Mononuclear cell (primary cell): ENCODE data around the gene RAB28. TPM values are rescaled to one million over a fixed set of nuclear protein-coding genes. Genes with fewer than 3 reads are reported as not detected.
"Not testable (repeated sequence)": the region's sequence is repeated elsewhere in the genome, so short reads cannot be mapped to it uniquely, and the experiment has no call there.

Experiments
- H3K27me3 ChIP-seq: 2 replicates; pipeline ENCODE4 v1.6.0; 2011; ENCODE audit warnings: low read length, control low read depth; ENCODE audit not compliant: insufficient read depth
- H3K4me1 ChIP-seq: 2 replicates; pipeline ENCODE4 v1.5.1; 2011; ENCODE audit warnings: mild to moderate bottlenecking, low read length, control low read depth; ENCODE audit not compliant: insufficient read depth
- H3K4me3 ChIP-seq: 2 replicates; pipeline ENCODE4 v1.5.1; 2011; ENCODE audit warnings: mild to moderate bottlenecking, low read length, moderate library complexity
- H3K9me3 ChIP-seq: 2 replicates; pipeline ENCODE4 v1.5.1; 2011; ENCODE audit warnings: low read depth, mild to moderate bottlenecking, control low read depth, low read length
- total RNA-seq: library from RNA; depleted of rRNA; stranded (reverse); fragments of >200 nt; gene quantifications from one replicate; pipeline ENCODE4 v1.2.3, GENCODE V29; 2012

The RAB28 gene
- total RNA-seq, 1 donor, result 5.6 TPM

DNA sequence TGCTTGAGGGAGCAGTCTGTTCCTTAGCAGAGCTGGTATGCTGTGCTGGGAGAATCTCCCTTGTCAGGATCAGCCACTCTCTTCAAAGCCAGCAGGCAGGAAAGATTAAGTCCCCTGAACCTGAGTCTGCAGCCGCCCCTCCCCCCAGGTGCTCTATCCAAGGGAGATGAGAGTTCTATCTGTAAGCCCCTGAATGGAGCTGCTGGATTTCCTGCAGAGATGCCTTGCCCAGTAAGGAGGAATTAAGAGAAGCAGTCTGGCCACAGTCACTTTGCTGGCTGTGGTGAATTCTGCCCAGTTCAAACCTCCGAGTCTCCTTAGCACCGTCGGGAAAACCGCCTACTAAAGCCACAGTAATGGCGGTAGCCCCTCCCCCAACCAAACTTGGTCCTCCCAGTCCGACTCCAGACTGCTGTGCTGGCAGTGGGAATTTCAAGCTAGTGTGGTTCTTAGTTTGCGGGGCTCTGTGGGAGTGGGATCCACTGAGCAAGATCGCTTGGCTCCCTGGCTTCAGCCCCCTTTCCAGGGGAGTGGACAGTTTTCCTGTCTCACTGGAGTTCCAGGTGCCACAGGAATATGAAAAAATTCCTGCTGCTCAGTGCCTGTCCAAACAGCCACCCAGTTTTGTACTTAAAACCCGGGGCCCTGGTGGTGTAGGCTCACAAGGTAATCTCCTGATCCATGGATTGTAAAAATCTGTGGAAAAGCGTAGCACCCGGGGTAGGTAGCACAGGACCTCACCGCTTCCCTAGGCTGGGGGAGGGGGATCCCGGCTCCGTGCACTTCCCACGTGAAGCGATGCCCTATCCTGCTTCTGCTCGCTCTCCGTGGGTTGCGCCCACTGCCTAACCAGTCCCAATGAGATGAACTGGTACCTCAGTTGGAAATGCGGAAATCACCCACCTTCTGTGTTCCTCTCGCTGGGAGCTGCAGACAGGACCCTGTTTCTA lies 38.0 kb downstream of the RAB28 start:
- H3K4me1 ChIP-seq, result no peaks in the 10 kb centered on the region
- peaks cover 6% of the 10 kb centered on the region for H3K9me3 ChIP-seq
- no peak overlapping the region for H3K4me3 ChIP-seq
- H3K27me3 ChIP-seq, result no peaks in the 10 kb centered on the region

DNA sequence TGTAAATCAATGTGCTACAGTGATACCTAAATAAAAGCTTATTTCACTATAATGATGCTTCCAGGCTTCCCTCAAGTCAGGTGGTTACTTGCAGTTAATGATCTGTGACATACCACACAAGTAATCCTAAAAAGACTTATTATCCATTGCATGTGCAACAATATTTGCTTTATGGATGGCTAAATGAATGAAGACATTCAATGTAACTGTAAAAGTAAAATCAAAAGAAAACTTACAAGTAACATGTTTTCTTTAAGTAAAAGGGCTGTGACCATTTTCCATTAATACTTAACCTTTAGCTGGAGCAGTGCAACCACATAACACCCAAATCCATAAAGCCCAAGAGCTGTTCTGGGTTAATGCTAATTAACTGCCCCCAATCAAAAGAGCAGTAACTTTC lies 42.6 kb downstream of the RAB28 start:
- Histone ChIP-seq H3K9me3 (peaks cover 19% of the 10 kb centered on the region), H3K27me3 (no peaks in the 10 kb centered on the region), H3K4me1 (no peaks in the 10 kb centered on the region), H3K4me3 (no peak overlapping the region)

DNA sequence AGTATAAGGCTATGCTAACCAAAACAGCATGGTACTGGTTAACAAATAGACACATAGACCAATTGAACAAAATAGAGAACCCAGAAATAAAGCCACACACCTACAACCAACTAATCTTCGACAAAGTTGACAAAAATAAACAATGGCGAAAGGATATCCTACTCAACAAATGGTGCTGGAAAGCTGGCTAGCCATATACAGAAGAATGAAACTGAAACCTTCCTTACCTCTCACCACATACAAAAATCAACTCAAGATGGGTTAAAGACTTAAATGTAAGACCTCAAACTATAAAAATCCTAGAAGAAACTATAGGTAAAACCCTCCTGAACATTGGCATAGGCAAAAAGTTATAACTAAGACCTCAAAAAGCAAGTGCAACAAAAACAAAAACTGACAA lies 47.2 kb downstream of the RAB28 start:
- no peaks in the 10 kb centered on the region for H3K4me1 ChIP-seq
- H3K27me3 ChIP-seq, result no peaks in the 10 kb centered on the region
- no peak overlapping the region for H3K4me3 ChIP-seq
- H3K9me3 ChIP-seq, result peaks cover 27% of the 10 kb centered on the region

DNA sequence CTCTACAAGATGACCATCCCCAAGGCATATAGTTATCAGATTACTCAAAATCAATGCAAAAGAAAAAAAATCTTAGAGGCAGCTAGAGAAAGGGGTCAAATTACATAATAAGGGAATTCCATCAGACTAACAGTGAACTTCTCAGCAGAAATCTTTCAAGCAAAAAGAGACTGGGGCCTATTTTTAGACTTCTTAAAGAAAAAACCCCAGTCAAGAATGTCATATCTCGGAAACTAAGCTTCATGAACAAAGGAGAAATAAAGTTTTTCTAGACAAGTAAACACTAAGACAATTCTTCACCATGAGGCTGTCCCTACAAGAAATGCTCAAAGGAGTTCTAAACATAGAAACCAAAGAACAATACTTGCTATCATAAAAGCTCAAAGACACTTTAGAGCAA lies 51.7 kb downstream of the RAB28 start:
- Histone ChIP-seq H3K4me3 (no peak overlapping the region), H3K9me3 (peaks cover 17% of the 10 kb centered on the region), H3K4me1 (no peaks in the 10 kb centered on the region), H3K27me3 (no peaks in the 10 kb centered on the region)

DNA sequence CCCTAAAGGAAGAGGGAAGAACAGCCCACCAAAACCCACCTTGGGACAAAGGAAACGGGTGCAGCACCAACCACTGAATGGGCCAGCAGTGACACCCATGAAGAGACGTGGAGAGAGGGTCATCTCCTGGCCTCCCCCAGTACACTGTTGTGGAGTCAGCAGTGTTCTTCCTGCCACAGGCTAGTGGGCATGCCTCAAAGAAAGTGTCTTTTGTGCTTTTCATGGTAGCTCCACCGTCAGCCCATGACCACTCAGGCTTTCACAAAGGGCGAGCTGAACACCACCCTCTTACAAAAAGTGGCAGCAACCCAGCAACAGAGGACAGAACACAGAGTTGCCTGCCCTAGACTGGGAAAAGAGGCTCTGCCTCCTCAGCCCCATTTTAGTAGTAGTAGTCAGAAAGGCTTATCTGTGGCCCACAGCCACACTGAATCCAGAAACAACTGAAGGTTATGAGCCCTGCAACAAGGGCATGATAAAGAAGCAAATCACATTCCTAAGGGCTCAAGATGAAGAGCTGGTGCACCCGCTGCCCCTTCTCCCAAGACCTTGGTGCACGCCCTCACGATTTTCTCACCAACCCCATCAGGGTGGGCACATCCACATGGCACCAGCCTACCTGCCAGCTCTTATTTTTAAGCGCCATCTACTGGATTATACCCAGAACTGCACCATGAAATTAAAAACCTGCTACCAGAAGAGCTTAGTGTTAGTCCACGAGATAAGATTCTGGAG lies 53.1 kb downstream of the RAB28 start:
- no peaks in the 10 kb centered on the region for H3K27me3 ChIP-seq
- H3K4me1 ChIP-seq, result no peaks in the 10 kb centered on the region
- H3K4me3 ChIP-seq, result no peak overlapping the region
- peaks cover 2% of the 10 kb centered on the region for H3K9me3 ChIP-seq

DNA sequence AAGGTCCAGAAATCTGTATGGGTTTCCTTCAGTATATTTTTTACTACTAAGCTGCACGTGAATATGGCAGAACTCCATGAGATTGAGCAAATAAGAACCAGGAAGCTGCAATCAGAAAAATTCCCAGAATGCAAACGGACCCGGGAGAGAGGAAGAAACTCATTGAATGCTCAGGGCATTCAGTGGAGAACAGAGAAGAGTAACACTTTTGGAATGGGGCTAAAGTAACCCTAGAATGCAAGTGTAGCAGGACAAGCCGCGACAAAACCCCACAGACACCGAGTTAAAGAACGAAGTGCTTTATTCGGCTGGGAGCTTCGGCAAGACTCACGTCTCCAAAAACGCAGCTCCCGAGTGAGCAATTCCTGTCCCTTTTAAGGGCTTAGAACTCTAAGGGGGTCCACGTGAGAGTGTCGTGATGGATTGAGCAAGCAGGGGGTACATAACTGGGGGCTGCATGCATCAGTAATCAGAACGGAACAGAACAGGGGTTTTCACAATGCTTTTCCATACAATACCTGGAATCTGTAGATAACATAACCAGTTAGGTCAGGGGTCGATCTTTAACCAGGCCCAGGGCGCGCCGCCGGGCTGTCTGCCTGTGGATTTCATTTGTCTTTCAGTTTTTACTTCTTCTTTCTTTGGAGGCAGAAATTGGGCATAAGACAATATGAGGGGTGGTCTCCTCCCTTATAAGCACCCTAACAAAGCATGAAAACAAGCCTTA lies 56.4 kb downstream of the RAB28 start:
- Histone ChIP-seq H3K4me3 (no peak overlapping the region), H3K4me1 (no peaks in the 10 kb centered on the region), H3K27me3 (no peaks in the 10 kb centered on the region), H3K9me3 (no peaks in the 10 kb centered on the region)

DNA sequence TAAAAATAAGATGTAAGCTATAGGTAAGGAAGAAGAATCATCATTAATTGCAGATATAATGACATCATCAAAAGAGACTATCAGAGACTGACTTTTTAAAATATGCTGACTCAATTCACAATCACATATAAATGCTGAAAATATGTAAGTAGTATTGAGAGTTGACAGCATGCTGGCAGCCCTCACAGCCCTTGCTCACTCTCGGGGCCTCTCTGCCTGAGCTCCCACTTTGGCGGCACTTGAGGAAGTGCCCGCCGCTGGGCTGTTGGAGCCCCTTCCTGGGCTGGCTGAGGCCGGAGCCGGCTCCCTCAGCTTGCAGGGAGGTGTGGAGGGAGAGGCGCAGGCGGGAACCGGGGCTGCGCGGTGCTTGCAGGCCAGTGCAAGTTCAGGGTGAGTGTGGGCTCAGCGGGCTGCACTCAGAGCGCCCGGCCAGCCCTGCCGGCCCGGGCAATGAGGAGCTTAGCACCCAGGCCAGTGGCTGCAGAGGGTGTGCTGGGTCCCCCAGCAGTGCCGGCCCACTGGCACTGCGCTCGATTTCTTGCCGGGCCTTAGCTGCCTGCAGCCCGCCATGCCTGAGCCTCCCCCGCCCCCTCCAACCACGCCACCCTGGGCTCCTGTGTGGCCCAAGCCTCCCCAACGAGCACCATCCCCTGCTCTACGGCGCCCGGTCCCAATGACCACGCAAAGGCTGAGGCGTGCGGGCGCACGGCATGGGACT lies 68.9 kb downstream of the RAB28 start:
- H3K4me3 ChIP-seq, result no peak overlapping the region
- peaks cover 6% of the 10 kb centered on the region for H3K4me1 ChIP-seq
- H3K9me3 ChIP-seq, result no peaks in the 10 kb centered on the region

DNA sequence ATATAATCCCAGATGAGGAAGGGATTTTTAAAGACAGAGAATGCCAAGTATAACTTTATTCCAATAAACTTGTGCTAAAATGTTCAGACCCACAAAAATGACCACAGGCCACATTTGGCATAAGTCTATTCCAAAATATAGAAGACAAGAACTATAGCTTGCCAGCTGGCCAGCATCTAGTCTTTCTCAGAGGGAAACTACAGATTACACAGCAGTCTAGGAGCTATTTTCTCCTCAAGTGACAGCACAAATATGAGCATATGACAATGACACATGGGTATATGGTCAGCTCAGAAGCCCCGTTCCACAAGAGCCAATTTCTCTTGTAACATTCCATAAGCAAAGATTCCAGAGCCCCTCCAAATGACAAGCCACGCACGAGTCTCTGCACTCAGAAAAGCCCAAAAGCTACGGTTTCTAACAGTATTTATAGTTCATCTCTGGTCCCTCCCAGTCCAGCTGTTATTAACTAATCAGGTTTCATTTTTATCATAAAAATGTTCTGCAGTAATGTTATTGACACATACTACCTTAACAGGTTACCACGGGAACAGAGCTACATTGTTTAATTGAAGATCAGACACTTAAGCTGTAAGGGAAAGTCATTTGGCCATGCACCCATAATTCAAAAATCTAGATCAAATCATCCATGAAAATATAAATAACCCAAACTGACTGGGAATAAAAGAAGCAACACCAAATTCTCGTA lies 70.3 kb downstream of the RAB28 start:
- Histone ChIP-seq H3K4me1 (peaks cover 6% of the 10 kb centered on the region), H3K4me3 (no peak overlapping the region), H3K27me3 (no peaks in the 10 kb centered on the region), H3K9me3 (no peaks in the 10 kb centered on the region)

More for the DNA sequence above, 68.9 kb downstream of the RAB28 start:
- no peaks in the 10 kb centered on the region for H3K27me3 ChIP-seq

DNA sequence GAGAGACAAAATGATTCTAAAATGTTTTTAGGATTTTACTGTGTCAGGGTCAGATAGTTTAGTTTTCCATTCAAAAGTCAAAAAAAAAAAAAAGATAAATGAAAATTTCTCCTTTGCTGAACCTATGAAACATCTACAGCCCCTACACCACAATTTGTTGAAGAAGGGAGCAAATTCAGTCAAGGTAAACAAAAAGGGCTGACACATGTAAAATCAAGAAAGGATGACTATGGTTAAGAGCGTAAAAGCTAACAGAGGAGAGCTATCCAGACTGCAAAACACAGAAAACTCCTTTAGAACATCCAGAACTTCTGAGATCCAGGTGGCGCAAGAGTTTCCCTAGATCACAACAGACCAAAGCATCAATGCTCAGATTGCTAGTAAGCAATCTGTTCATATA lies 72.2 kb downstream of the RAB28 start:
- no peaks in the 10 kb centered on the region for H3K9me3 ChIP-seq
- no peak overlapping the region for H3K4me3 ChIP-seq
- no peaks in the 10 kb centered on the region for H3K27me3 ChIP-seq
- H3K4me1 ChIP-seq, result peaks cover 6% of the 10 kb centered on the region

DNA sequence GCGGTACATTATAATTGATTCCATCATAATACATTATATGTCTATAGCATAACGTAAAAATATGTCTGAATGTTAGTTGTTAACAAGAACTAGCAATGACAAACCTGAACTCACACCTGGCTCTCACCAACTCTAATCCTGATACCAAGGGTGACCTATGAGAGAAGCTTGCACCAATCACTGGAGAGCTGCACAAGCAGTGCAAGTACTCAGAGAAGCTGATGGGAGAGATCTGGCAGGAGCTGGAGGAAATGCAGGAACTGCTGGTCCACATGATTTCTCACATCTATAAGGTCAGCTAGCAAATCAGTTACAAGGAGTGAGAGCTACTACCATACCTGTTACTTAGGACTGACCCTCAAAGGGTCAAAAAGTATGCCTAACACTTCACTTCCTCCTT lies 74.8 kb downstream of the RAB28 start:
- H3K4me3 ChIP-seq, result no peak overlapping the region
- peaks cover 6% of the 10 kb centered on the region for H3K4me1 ChIP-seq
- H3K27me3 ChIP-seq, result no peaks in the 10 kb centered on the region
- H3K9me3 ChIP-seq, result no peaks in the 10 kb centered on the region

DNA sequence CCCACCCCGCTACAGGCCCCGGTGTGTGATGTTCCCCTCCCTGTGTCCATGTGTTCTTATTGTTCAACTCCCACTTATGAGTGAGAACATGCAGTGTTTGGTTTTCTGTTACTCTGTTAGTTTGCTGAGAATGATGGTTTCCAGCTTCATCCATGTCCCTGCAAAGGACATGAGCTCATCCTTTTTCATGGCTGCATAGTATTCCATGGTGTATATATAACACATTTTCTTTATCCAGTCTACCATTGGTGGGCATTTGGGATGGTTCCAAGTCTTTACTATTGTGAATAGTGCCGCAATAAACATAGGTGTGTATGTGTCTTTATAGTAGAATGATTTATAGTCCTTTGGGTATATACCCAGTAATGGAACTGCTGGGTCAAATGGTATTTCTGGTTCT lies 78.0 kb downstream of the RAB28 start:
- not testable (repeated sequence) for H3K9me3 ChIP-seq, H3K4me3 ChIP-seq, H3K27me3 ChIP-seq, H3K4me1 ChIP-seq

DNA sequence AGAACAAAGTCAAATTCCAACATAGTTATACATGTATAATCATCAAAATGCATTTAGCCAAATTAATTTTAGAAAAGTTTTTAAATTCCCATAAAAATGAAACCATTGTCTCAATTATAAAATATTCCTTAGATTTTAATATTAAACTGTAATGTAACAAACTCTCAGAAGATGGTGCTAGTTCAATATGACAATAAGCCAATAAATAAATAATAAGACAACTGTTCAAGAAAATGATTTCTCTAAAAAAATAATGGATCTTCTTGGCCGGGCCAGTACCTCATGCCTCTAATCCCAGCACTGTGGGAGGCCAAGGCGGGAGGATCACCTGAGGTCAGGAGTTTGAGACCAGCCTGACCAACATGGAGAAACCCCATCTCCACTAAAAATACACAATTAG lies 80.3 kb downstream of the RAB28 start:
- no peaks in the 10 kb centered on the region for H3K27me3 ChIP-seq
- no peak overlapping the region for H3K4me3 ChIP-seq
- H3K4me1 ChIP-seq, result no peaks in the 10 kb centered on the region
- no peaks in the 10 kb centered on the region for H3K9me3 ChIP-seq

DNA sequence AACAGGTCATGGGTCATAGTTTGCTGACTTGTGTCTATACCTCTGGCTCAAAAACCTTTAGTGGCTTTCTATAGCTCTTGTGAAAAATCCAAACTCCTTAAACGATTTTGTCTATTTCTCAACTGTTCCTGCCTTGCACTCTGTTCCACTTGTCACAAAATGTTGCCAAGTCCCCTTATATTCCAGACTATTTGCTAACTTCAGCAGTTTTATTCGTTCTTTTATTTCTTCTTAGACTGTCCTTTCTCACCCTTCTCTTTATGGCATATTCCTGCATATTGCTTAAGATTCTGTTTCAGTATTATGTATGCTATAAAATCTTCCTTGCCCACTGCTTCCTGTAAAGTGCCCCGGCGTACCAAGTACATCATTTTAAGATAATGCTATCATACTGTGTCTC lies 80.8 kb downstream of the RAB28 start:
- H3K4me3 ChIP-seq, result no peak overlapping the region
- no peaks in the 10 kb centered on the region for H3K9me3 ChIP-seq
- H3K27me3 ChIP-seq, result no peaks in the 10 kb centered on the region
- no peaks in the 10 kb centered on the region for H3K4me1 ChIP-seq

DNA sequence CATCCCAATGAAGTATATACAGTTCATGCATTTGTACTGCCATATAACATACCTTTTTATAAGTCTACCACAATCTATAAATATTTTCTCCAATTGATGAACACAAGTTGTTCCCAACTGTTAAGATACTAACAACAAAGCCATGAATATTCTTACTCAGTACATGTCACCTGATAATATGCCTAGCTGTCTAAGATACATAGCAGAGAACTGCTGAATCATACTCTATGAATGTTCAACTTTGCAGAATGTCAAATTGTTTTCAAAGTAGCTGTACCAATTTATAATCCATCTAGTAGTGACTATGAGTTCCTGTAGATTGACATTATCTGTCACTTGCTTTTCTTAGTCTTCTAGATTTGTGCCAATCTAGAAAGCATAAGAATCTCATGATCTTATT lies 84.9 kb downstream of the RAB28 start:
- H3K4me3 ChIP-seq, result no peak overlapping the region
- no peaks in the 10 kb centered on the region for H3K9me3 ChIP-seq
- no peaks in the 10 kb centered on the region for H3K4me1 ChIP-seq
- H3K27me3 ChIP-seq, result no peaks in the 10 kb centered on the region
